NCI-H82 treated with DMSO at 0.1 percent for 48 hours (cell line): Measurements from ENCODE around the gene CUZD1.
"Not testable (repeated sequence)": the region's sequence is repeated elsewhere in the genome, so short reads cannot be mapped to it uniquely, and the experiment has no call there.

Experiments
- DNase-seq: peaks from one replicate; lab custom pipeline; 2025; ENCODE audit not compliant: unreplicated experiment; lab: John Stamatoyannopoulos, UW

The CUZD1 gene, protein sequence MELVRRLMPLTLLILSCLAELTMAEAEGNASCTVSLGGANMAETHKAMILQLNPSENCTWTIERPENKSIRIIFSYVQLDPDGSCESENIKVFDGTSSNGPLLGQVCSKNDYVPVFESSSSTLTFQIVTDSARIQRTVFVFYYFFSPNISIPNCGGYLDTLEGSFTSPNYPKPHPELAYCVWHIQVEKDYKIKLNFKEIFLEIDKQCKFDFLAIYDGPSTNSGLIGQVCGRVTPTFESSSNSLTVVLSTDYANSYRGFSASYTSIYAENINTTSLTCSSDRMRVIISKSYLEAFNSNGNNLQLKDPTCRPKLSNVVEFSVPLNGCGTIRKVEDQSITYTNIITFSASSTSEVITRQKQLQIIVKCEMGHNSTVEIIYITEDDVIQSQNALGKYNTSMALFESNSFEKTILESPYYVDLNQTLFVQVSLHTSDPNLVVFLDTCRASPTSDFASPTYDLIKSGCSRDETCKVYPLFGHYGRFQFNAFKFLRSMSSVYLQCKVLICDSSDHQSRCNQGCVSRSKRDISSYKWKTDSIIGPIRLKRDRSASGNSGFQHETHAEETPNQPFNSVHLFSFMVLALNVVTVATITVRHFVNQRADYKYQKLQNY

GRCh38 chr10:122845783-122846332 is at the start of gene CUZD1:
CUZD1 (minus strand) TSS chr10:122845857; CDS start chr10:122845843, 14 bp downstream.
- DNase-seq: no peak

DNA sequence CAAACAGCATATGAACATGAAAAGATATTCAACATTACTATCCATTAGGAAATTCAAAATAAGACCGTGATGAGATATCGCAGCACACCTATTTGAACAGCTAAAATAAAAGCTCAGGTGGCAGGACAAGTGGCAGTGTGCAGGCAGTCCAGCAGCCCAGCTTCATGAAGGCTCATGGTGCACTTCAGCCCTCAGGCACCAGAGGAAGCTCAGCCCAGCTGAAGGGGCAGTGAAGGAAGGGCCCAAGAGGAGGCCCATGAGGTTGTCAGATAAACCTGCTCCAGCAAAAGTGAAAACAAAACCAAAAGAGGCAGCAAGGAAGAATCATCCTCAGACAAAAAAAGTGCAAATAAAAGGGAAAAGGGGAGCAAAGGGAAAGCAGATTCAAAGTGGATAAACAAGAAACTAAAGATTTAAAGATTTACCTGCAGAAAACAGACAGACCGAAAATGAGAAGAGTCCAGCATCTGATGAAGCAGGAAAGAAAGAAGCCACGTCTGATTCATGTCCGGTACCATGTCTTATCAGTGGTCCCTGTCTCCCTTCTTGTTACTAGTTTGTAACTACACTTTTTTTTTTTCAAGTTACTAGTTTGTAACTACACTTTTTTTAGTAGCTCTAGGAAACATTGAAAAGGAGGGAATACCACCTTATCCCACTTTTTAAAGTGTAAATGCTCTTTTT is 48.7 kb upstream of the CUZD1 start:
- no peak for DNase-seq

DNA sequence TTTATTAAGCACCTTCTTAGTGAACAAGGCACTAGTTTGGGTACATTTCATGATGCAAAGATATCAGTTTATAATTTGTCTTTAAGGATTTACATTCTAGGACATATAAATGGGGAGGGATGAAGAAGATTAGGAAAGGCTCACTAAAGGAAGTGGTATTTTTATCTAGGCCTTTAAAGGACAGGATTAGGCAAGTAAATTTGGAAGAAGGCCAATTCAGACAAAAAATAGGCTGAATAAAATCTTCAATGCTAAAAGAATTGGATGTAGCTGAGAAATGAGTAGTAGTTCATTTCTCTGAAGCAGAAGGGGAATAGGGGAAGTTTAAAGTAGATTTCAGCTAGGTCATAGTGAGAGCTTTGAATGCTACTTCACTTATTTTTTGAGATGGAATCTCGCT is 38.5 kb upstream of the CUZD1 start:
- DNase-seq: no peak

GRCh38 chr10:122882766-122883165 is 37.1 kb upstream of the CUZD1 start:
- DNase-seq: no peak

- peak; percentile 89 for DNase-seq
Observed at GRCh38 chr10:122879339-122880273, 33.9 kb upstream of the CUZD1 start, which contains the start of gene FAM24B. FAM24B (minus strand) TSS chr10:122879581; CDS start chr10:122850515, 29,066 bp downstream.

- DNase-seq: no peak
Observed at GRCh38 chr10:122878799-122879338, 33.2 kb upstream of the CUZD1 start.

DNA sequence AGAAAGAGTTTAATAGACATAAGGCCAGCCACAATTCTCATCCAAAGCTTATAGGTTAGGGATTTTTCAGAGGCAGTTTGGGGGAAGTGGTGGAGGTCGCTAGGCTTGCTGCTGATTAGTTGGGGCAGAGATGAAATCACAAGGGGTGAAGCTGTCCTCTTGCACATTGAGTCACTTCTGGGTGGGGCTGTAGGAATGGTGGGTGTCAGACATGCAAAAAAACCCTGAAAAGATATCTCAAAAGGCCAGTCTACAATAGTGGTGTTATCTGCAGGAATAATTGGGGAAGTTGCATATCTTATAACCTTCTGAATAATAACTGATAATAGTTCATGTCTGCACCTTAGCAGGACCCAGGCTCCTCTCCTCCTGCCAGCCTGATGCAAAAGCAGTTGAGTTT is 31.6 kb upstream of the CUZD1 start:
- DNase-seq: no peak

DNA sequence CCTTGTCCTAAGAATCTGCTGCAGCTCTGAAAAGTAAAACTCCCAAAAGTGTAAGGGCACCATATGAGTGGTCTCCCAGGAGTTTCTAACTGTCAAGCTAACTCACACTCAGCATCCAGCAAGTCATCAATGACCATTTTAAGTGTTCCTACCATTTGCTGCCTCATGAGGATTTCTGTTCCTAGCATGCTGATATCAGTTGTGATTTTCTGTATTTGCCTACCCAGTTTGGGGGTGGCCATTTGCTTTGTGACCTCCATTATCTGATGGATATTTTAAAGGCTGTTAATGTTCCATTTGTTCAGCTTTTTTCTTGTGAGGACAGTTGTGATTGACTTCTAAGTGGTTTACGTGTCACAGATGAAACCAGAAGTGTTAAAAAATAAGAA is 30.8 kb upstream of the CUZD1 start:
- no peak for DNase-seq

DNA sequence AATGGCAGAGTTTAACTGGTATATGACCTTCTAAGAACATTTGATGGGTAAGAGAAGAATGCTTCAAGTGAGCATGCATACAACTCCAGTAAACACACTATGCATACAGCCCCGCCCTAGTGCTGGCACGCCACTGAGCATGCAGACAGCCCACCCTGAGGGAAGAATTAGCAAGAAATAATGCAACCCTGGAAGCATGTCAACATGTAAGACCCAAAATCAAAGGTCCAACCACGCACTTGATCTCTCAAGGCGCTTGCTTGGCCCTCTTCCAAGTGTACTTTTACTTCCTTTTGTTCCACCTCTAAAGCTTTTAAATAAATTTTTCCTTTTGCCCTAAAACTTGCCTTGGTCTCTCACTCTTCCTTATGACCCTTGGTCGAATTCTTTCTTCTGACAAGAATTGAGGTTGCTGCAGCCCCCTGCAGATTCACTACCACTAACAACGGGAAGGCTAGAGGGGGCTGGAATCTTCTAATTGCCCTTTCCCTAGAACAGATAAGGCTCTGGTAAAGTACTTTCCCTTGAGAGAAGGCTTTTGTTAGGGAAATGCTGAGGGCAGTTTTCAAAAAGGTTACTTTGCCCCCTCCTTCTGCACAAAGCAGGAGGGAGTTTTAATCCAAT is 30.3 kb upstream of the CUZD1 start:
- DNase-seq: no peak

GRCh38 chr10:122871947-122872346 is 26.3 kb upstream of the CUZD1 start:
- DNase-seq: not testable (repeated sequence)

GRCh38 chr10:122868768-122869167 is 23.1 kb upstream of the CUZD1 start:
- DNase-seq: not testable (repeated sequence)

DNA sequence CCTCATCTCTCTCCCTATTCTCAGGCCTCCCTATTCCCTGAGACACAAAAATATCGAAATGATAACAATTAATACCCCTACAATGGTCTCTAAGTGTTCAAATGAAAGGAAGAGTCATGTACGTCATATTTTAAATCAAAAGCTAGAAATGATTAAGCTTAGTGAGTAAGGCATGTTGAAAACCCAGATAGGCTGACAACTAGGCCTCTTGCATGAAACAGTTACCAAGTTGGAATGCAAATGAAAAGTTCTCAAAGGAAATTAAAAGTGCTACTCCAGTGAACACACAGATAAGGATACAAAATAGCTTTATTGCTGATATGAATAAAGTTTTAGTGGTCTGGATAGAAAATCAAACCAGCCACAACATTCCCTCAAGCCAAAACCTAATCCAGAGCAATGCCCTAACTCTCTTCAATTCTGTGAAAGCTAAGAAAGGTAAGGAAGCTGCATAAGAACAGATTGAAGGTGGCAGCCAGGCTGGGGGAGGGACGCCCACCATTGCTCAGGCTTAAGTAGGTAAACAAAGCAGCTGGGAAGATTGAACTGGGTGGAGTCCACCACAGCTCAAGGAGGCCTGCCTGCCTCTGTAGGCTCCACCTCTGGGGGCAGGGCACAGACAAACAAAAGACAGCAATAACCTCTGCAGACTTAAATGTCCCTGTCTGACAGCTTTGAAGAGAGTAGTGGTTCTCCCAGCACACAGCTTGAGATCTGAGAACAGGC is 21.3 kb upstream of the CUZD1 start:
- DNase-seq: not testable (repeated sequence)

GRCh38 chr10:122864901-122865300 is 19.2 kb upstream of the CUZD1 start:
- no peak for DNase-seq

DNA sequence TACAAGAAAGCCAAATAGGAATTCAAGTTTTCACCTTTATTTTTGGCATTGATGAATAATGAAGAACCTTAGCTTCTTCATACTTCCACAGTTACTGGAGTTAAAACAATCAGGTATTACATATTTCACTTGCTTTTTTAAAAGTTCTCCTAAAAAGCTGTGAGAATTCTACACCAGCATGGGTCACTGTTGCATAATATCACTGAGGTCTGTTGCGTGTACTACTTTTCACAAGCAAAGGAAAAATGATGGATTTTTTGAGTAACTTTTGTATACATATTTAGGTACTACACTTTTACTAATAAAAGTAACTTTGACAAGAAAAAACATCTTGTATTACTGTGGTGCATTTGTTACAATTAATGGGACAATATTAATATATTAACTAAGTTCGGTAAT is 18.5 kb upstream of the CUZD1 start:
- no peak for DNase-seq

GRCh38 chr10:122863216-122864193 is 17.8 kb upstream of the CUZD1 start:
- DNase-seq: no peak

- DNase-seq: no peak
Observed at GRCh38 chr10:122861711-122862161, 16.1 kb upstream of the CUZD1 start.

DNA sequence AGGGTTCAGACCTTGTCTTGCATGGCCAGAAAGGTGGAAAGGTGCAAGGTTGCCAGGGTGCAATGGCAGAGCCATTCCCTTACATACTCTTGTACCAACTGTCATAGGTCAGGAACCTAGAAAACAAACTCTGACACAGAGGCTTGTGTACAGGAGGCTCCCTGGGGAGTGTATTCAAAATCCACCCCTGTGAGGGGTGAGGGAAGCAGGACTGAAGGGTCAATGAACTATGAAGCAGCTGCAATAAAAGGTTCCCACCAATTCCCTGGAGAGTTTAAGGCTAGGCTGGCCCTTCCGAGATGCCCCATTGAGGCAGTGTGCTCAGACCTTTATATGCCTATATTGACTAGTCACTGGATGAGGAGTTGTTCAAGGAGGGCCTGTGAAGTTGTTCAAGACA is 13.9 kb upstream of the CUZD1 start:
- DNase-seq: no peak

DNA sequence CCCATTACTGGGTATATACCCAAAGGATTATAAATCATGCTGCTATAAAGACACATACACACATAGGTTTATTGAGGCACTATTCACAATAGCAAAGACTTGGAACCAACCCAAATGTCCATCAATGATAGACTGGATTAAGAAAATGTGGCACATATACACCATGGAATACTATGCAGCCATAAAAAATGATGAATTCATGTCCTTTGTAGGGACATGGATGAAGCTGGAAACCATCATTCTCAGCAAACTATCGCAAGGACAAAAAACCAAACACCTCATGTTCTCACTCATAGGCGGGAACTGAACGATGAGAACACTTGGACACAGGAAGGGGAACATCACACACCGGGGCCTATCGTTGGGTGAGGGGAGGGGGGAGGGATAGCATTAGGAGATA is 12.4 kb upstream of the CUZD1 start:
- not testable (repeated sequence) for DNase-seq
